Panc1 (cell line): ENCODE results near the gene SLC11A1. TPM values are rescaled to one million over a fixed set of nuclear protein-coding genes. Genes with fewer than 3 reads are reported as not detected.

Source experiments
- ATAC-seq: fragments of 200-7000 bp; cut with Tn5 transposase; 2 replicates; pipeline ENCODE4 v1.9.1; 2020; ENCODE audit warnings: mild to moderate bottlenecking, moderate library complexity
- BruUV-seq: library from RNA; stranded (reverse); fragments of 400-500 nt; replicated peaks from 2 replicates; lab custom pipeline; 2021; lab: Mats Ljungman, UMichigan
- CTCF ChIA-PET: fragments of 300-600 bp; sonication (Branson Sonifier 250); formaldehyde crosslinking; loops from one replicate; lab custom pipeline; 2022; ENCODE audit warnings: antibody characterized with exemption; lab: Charles Lee
- POLR2A ChIA-PET: fragments of 300-600 bp; sonication (Branson Sonifier 250); formaldehyde crosslinking; loops from one replicate; lab custom pipeline; 2022; ENCODE audit warnings: antibody characterized with exemption; lab: Charles Lee
- DNase-seq: peaks from one replicate; pipeline ENCODE4 v3.0.0-alpha.2; 2010; ENCODE audit warnings: low read depth, low spot score
- H3K27ac ChIP-seq: 2 replicates; pipeline ENCODE4 v1.5.1; 2011; ENCODE audit warnings: mild to moderate bottlenecking, low read length, inconsistent platforms
- H3K27me3 ChIP-seq: fragments of 200-500 bp; sonication (Bioruptor generic); 2 replicates; pipeline ENCODE4 v1.6.0; 2014; ENCODE audit warnings: low read length, inconsistent platforms; ENCODE audit not compliant: control insufficient read depth, insufficient read depth
- H3K36me3 ChIP-seq: fragments of 200-500 bp; sonication (Bioruptor generic); 2 replicates; pipeline ENCODE4 v1.5.1; 2014; ENCODE audit warnings: inconsistent platforms, mild to moderate bottlenecking, low read length, moderate library complexity; ENCODE audit not compliant: control insufficient read depth, insufficient read depth
- H3K4me1 ChIP-seq: 2 replicates; pipeline ENCODE4 v1.5.1; 2011; ENCODE audit warnings: inconsistent platforms, mild to moderate bottlenecking, low read length, moderate library complexity; ENCODE audit not compliant: control insufficient read depth, insufficient read depth
- H3K4me3 ChIP-seq, 2 experiments: 2 replicates each; pipeline ENCODE4 v1.5.1; 2011 to 2012; ENCODE audit warnings: low read depth in 2 of 2, low read length in 2 of 2, mild to moderate bottlenecking in 2 of 2, inconsistent platforms in 1 of 2, moderate library complexity in 1 of 2
- H3K9me3 ChIP-seq: fragments of 200-500 bp; sonication (Bioruptor generic); 2 replicates; pipeline ENCODE4 v1.5.1; 2014; ENCODE audit warnings: low read depth, mild to moderate bottlenecking, inconsistent platforms, low read length, moderate library complexity; ENCODE audit not compliant: control insufficient read depth, insufficient read depth
- POLR2AphosphoS5 ChIP-seq: IDR thresholded peaks from 2 replicates; pipeline ENCODE4 v1.6.1; 2012; ENCODE audit warnings: mild to moderate bottlenecking, low read depth, low read length, moderate library complexity
- SIN3A ChIP-seq: IDR thresholded peaks from 2 replicates; pipeline ENCODE4 v1.6.1; 2012; ENCODE audit warnings: low read depth, mild to moderate bottlenecking, low read length, moderate library complexity, borderline replicate concordance; ENCODE audit not compliant: insufficient read depth
- TCF7L2 ChIP-seq: IDR thresholded peaks from 2 replicates; pipeline ENCODE4 v1.6.1; 2011; ENCODE audit warnings: mild to moderate bottlenecking, low read depth, low read length, inconsistent platforms
- in situ Hi-C: cut with HindIII; loops from 2 replicates; pipeline ENCODE4 v1.10.0; 2016; ENCODE audit warnings: low sequenced_read_pairs, low pct_unique_long_range_greater_than_20kb
- intact Hi-C: fragments of 100-400 bp; cut with micrococcal nuclease; formaldehyde crosslinking; loops from one replicate; pipeline ENCODE4 v1.10.0; 2022; ENCODE audit not compliant: unreplicated experiment
- total RNA-seq: library from RNA; stranded (reverse); gene quantifications from one replicate; pipeline ENCODE4 v1.2.1, GENCODE V29; 2021; ENCODE audit not compliant: unreplicated experiment
- TF ChIP-seq, protein P1 (sequence below), 2 experiments: IDR thresholded peaks; 2 replicates each; pipeline ENCODE4 v1.6.1; 2011 to 2012; ENCODE audit warnings: low read depth in 2 of 2, control low read depth in 1 of 2, low read length in 1 of 2, mild to moderate bottlenecking in 1 of 2, moderate library complexity in 1 of 2; ENCODE audit not compliant: insufficient read depth in 1 of 2
- TF ChIP-seq, protein P2 (sequence below): fragments of 450-650 bp; IDR thresholded peaks from 2 replicates; pipeline ENCODE4 v1.5.1; 2017; ENCODE audit warnings: mild to moderate bottlenecking

The SLC11A1 gene
- total RNA-seq, 1 experiment from 2014 or later: 0.31 TPM

DNA sequence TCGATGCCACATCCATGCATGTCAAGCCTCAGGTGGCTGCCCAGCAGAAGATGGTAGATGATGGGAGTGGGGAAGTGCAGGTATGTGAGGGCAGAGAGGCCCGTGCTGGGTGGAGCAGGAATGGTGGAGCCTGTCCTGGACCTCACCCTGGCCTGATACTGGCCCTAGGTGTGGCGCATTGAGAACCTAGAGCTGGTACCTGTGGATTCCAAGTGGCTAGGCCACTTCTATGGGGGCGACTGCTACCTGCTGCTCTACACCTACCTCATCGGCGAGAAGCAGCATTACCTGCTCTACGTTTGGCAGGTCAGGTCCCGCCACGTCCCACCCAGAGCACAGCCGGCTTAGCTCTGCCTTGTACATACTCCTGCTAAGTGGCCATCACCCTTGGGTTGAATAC, 49.8 kb downstream of the SLC11A1 start:
- intact Hi-C loops (no loop called here), in situ Hi-C loops (no loop called here)
- TF ChIP-seq POLR2AphosphoS5: no peak
- TF ChIP-seq, protein P1, sequence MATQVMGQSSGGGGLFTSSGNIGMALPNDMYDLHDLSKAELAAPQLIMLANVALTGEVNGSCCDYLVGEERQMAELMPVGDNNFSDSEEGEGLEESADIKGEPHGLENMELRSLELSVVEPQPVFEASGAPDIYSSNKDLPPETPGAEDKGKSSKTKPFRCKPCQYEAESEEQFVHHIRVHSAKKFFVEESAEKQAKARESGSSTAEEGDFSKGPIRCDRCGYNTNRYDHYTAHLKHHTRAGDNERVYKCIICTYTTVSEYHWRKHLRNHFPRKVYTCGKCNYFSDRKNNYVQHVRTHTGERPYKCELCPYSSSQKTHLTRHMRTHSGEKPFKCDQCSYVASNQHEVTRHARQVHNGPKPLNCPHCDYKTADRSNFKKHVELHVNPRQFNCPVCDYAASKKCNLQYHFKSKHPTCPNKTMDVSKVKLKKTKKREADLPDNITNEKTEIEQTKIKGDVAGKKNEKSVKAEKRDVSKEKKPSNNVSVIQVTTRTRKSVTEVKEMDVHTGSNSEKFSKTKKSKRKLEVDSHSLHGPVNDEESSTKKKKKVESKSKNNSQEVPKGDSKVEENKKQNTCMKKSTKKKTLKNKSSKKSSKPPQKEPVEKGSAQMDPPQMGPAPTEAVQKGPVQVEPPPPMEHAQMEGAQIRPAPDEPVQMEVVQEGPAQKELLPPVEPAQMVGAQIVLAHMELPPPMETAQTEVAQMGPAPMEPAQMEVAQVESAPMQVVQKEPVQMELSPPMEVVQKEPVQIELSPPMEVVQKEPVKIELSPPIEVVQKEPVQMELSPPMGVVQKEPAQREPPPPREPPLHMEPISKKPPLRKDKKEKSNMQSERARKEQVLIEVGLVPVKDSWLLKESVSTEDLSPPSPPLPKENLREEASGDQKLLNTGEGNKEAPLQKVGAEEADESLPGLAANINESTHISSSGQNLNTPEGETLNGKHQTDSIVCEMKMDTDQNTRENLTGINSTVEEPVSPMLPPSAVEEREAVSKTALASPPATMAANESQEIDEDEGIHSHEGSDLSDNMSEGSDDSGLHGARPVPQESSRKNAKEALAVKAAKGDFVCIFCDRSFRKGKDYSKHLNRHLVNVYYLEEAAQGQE (IDR thresholded peaks at IDR 0.05; ENCODE audit: insufficient read depth in 1 of 2, low read depth in 2 of 2, low read length in 1 of 2): no peak
- TF ChIP-seq, protein P2, sequence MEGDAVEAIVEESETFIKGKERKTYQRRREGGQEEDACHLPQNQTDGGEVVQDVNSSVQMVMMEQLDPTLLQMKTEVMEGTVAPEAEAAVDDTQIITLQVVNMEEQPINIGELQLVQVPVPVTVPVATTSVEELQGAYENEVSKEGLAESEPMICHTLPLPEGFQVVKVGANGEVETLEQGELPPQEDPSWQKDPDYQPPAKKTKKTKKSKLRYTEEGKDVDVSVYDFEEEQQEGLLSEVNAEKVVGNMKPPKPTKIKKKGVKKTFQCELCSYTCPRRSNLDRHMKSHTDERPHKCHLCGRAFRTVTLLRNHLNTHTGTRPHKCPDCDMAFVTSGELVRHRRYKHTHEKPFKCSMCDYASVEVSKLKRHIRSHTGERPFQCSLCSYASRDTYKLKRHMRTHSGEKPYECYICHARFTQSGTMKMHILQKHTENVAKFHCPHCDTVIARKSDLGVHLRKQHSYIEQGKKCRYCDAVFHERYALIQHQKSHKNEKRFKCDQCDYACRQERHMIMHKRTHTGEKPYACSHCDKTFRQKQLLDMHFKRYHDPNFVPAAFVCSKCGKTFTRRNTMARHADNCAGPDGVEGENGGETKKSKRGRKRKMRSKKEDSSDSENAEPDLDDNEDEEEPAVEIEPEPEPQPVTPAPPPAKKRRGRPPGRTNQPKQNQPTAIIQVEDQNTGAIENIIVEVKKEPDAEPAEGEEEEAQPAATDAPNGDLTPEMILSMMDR: no peak
- TF ChIP-seq SIN3A: no peak
- no peak for TF ChIP-seq TCF7L2
- H3K27me3 ChIP-seq: no peaks in the 10 kb centered on the region
- no peaks in the 10 kb centered on the region for H3K9me3 ChIP-seq
- ATAC-seq: no peak
- POLR2A ChIA-PET: interaction anchor here (0.6 kb wide), 1 partner anchor 85 kb away, joined by 4 read pairs; no protein-coding TSS in a partner anchor
- no TSS peak for BruUV-seq
- H3K36me3 ChIP-seq: no peaks in the 10 kb centered on the region
- no peak overlapping the region for H3K4me3 ChIP-seq
- no peak overlapping the region for H3K27ac ChIP-seq
- H3K4me1 ChIP-seq: no peaks in the 10 kb centered on the region
- CTCF ChIA-PET: interaction anchor here (0.6 kb wide), 1 partner anchor 32 kb away, joined by 6 read pairs; no protein-coding TSS in a partner anchor
- DNase-seq: no peak

DNA sequence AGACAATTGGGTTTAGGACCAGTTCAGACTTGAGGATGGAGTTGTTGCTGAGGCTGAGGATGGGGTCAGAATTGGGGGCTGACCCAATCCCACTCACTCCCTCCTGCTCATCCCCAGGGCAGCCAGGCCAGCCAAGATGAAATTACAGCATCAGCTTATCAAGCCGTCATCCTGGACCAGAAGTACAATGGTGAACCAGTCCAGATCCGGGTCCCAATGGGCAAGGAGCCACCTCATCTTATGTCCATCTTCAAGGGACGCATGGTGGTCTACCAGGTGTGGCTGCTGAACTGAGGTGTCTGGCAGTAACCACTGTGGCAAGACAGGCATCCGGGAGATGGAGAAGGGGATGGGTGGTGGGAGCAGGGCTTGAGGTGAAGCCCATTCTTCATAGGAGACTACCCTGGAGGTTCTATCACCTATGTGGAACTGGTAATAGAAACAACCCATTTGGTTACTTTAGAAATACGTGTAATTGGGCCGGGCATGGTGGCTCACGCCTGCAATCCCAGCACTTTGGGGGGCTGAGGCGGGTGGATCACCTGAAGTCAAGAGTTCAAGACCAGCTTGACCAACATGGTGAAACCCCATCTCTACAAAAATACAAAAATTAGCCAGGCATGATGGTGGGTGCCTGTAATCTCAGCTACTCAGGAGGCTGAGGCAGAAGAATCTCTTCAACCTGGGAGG, 50.7 kb downstream of the SLC11A1 start:
- Histone ChIP-seq H3K27me3 (no peaks in the 10 kb centered on the region), H3K4me1 (no peaks in the 10 kb centered on the region), H3K9me3 (no peaks in the 10 kb centered on the region), H3K27ac (no peak overlapping the region), H3K36me3 (no peaks in the 10 kb centered on the region), H3K4me3 (no peak overlapping the region)
- ChIA-PET CTCF (interaction anchor here (0.6 kb wide), 1 partner anchor 139 kb away, joined by 8 read pairs; no protein-coding TSS in a partner anchor), POLR2A (no interaction called here)
- intact Hi-C loops: no loop called here
- ATAC-seq: no peak
- DNase-seq: no peak
- TF ChIP-seq SIN3A (no peak), TCF7L2 (no peak), POLR2AphosphoS5 (no peak)
- TF ChIP-seq, protein P2: no peak
- TF ChIP-seq, protein P1 (IDR thresholded peaks at IDR 0.05; ENCODE audit: insufficient read depth in 1 of 2, low read depth in 2 of 2, low read length in 1 of 2): no peak
- in situ Hi-C loops: no loop called here
- BruUV-seq: no TSS peak
